ENCODE measurements around the gene ARL3. TPM values are rescaled to one million over a fixed set of nuclear protein-coding genes. Genes with fewer than 3 reads are reported as not detected.

The ARL3 gene
- total RNA-seq, 1 donor from 2014 or later = 5.9 TPM

DNA sequence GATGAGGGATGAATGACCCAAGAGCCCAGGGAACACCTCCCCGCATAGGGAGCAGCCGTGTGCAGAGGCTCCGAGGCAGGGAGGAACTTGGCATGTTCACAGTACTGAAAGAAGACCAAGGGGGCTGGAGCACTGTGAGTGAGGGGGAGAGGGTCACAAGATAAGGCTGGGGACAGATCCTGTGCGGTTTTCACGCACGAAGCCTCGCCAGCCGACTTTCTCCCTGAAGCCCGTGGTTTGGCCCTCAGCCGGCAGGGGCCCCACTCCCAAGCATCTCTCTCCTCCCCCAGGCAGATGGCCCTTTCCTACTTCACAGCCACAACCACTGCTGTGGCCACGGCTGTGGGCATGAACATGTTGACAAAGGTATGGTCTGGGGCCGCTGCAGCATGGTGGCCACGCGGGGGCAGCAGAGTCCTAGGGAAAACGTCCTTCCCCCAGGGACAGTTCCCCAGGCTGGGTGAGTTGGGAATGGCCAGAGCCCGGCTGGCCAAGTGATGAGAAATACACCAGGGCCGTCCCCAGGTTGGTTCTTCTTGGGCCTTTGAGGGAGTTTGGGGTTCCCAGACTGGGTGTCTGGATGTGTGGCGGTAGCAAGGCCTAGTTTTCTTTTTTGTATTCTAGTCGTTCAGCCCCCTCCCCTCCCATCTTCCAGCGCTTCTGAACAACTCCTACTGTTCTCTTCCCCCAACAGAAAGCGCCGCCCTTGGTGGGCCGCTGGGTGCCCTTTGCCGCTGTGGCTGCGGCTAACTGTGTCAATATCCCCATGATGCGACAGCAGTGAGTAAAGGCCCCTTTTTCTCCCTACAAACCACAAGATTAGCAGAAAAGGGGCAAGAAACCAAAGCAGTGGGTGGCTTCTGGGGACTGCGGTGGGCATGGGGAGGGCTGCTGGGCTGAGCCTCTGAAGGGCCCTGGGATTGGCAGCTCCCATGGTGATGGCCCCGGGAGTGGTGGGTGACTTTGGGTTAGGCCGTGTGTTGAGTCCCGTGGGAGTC, 15.1 kb upstream of the ARL3 start:
- no peaks in the 10 kb centered on the region for H3K27me3 ChIP-seq (ENCODE audit: control insufficient read depth, insufficient read depth, low read length)
- peaks cover 1% of the 10 kb centered on the region for H3K36me3 ChIP-seq (ENCODE audit: control insufficient read depth, insufficient read depth, low read length)
- DNase-seq (ENCODE audit: low read depth) = no peak
- H3K4me3 ChIP-seq (ENCODE audit: low read depth, low read length) = no peak overlapping the region
- TF ChIP-seq, protein P1, sequence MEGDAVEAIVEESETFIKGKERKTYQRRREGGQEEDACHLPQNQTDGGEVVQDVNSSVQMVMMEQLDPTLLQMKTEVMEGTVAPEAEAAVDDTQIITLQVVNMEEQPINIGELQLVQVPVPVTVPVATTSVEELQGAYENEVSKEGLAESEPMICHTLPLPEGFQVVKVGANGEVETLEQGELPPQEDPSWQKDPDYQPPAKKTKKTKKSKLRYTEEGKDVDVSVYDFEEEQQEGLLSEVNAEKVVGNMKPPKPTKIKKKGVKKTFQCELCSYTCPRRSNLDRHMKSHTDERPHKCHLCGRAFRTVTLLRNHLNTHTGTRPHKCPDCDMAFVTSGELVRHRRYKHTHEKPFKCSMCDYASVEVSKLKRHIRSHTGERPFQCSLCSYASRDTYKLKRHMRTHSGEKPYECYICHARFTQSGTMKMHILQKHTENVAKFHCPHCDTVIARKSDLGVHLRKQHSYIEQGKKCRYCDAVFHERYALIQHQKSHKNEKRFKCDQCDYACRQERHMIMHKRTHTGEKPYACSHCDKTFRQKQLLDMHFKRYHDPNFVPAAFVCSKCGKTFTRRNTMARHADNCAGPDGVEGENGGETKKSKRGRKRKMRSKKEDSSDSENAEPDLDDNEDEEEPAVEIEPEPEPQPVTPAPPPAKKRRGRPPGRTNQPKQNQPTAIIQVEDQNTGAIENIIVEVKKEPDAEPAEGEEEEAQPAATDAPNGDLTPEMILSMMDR (IDR thresholded peaks at IDR 0.05; ENCODE audit: insufficient read depth, low read length, poor library complexity, severe bottlenecking) = peak; percentile 95

DNA sequence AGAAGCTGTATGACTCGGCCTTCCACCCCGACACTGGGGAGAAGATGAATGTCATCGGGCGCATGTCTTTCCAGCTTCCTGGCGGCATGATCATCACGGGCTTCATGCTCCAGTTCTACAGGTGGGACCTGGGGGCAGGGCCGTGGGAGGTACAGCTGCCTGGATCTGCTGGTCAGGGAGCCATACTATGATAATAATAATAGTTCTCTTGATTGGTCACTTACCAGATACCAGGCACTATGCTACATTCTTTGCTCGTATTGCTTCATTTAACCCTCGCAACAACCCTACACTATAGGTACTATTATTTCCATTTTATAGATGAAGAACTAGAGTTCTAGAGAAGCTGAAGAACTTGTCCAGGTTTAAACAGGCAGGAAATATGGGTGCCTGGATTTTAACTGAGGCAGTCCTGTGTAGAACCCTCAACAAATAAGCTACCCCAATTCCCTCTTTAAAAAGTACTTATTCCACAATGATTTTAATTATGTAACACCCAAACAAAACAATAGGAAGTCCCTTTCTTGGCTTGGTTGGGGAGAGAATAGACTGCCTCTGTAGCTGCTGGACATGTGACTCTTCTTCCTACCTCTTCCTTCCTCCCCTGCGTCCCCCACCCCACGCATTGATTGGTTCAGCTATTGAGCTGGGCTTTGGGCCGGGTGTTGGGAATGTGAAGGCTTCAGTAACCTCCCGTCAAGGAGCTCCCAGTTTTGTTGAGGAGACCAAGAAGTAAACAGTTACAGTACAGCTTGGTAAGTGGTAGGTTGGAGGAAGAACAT, 13.0 kb upstream of the ARL3 start:
- H3K4me3 ChIP-seq (ENCODE audit: low read depth, low read length) = no peak overlapping the region
- DNase-seq (ENCODE audit: low read depth) = no peak
- TF ChIP-seq, protein P1 (IDR thresholded peaks at IDR 0.05; ENCODE audit: insufficient read depth, low read length, poor library complexity, severe bottlenecking) = no peak

DNA sequence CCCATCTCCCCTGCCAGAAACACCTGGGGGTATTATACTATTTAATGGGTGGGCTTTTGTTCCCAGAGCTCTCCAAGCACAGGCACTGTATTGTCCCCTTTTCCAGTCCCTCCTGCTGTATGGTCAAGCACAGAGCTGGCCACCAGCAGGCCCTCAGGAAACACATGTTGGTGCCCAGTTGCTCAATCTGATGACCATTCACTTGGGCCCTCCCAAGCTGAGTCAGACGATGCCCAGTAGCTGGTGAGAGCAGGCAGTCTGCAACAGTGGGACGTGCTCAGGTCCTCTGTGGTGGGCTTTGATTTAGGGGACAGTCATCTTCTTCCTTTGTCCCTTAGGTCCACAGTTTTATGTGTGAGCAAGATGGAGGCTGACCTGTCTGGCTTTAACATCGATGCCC, 12.1 kb upstream of the ARL3 start:
- no peak overlapping the region for H3K4me3 ChIP-seq (ENCODE audit: low read depth, low read length)
- no peak for DNase-seq (ENCODE audit: low read depth)
- H3K36me3 ChIP-seq (ENCODE audit: control insufficient read depth, insufficient read depth, low read length) = no peaks in the 10 kb centered on the region
- TF ChIP-seq, protein P1 (IDR thresholded peaks at IDR 0.05; ENCODE audit: insufficient read depth, low read length, poor library complexity, severe bottlenecking) = no peak
- no peaks in the 10 kb centered on the region for H3K27me3 ChIP-seq (ENCODE audit: control insufficient read depth, insufficient read depth, low read length)

More for the DNA sequence above, 13.0 kb upstream of the ARL3 start:
- no peaks in the 10 kb centered on the region for H3K27me3 ChIP-seq (ENCODE audit: control insufficient read depth, insufficient read depth, low read length)
- no peaks in the 10 kb centered on the region for H3K36me3 ChIP-seq (ENCODE audit: control insufficient read depth, insufficient read depth, low read length)

DNA sequence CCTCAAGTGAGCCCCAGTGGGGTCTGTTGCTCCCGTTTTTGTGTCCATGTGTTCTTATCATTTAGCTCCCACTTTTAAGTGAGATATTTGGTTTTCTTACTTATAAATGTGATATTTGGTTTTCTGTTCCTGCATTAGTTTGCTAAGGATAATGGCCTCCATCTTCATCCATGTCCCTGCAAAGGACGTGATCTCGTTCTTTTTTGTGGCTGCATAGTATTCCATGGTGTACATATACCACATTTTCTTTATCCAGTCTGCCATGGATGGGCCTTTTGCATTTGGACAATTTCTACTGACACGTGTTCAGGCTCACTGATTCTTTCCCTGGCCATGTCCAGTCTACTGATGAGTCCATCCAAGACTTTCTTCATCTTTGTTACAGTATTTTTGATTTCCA, 9.8 kb upstream of the ARL3 start:
- Histone ChIP-seq H3K36me3 (ENCODE audit: control insufficient read depth, insufficient read depth, low read length) (no peaks in the 10 kb centered on the region), H3K4me3 (ENCODE audit: low read depth, low read length) (no peak overlapping the region), H3K27me3 (ENCODE audit: control insufficient read depth, insufficient read depth, low read length) (no peaks in the 10 kb centered on the region)
- TF ChIP-seq, protein P1 (IDR thresholded peaks at IDR 0.05; ENCODE audit: insufficient read depth, low read length, poor library complexity, severe bottlenecking) = no peak
- DNase-seq (ENCODE audit: low read depth) = no peak

GRCh38 chr10:102721954-102722353, 7.8 kb upstream of the ARL3 start:
- TF ChIP-seq, protein P1 (IDR thresholded peaks at IDR 0.05; ENCODE audit: insufficient read depth, low read length, poor library complexity, severe bottlenecking) = no peak
- no peak overlapping the region for H3K4me3 ChIP-seq (ENCODE audit: low read depth, low read length)
- no peaks in the 10 kb centered on the region for H3K36me3 ChIP-seq (ENCODE audit: control insufficient read depth, insufficient read depth, low read length)
- no peak for DNase-seq (ENCODE audit: low read depth)
- H3K27me3 ChIP-seq (ENCODE audit: control insufficient read depth, insufficient read depth, low read length) = no peaks in the 10 kb centered on the region
